Measurements from ENCODE around the gene ITM2B. TPM values are rescaled to one million over a fixed set of nuclear protein-coding genes. Genes with fewer than 3 reads are reported as not detected.

Gene ITM2B
- polyA plus RNA-seq, 3 donors from 2014 or later, result 850 to 1,055 (median 878) TPM

- H3K36me3 Mint-ChIP-seq, result peaks cover 6 to 34% (median 21%) of the 10 kb centered on the region in 3 donors
- no peaks in the 10 kb centered on the region for H3K27me3 Mint-ChIP-seq (ENCODE audit: low read depth in 3 of 3)
- peaks cover 48 to 83% of the 10 kb centered on the region in 2 donors for H3K4me1 Mint-ChIP-seq
- peak overlapping the region in 4 of 6 donors; percentile 5 to 82 (median 60) for H3K27ac Mint-ChIP-seq
- no peaks in the 10 kb centered on the region for H3K9me3 Mint-ChIP-seq
- DNase-seq, result no peak
- no peak overlapping the region for H3K4me3 Mint-ChIP-seq
These were observed 20.8 kb downstream of the ITM2B start for GRCh38 chr13:48253849-48254248.

GRCh38 chr13:48255090-48255489, 22.1 kb downstream of the ITM2B start:
- H3K36me3 Mint-ChIP-seq, result peaks cover 6 to 46% (median 27%) of the 10 kb centered on the region in 3 donors
- peak overlapping the region in 2 of 6 donors; percentile 32 to 60 for H3K27ac Mint-ChIP-seq
- H3K9me3 Mint-ChIP-seq, result no peaks in the 10 kb centered on the region
- no peak for DNase-seq
- H3K4me3 Mint-ChIP-seq, result no peak overlapping the region
- H3K27me3 Mint-ChIP-seq (ENCODE audit: low read depth in 3 of 3), result no peaks in the 10 kb centered on the region
- H3K4me1 Mint-ChIP-seq, result peaks cover 42 to 83% of the 10 kb centered on the region in 2 donors

- Mint-ChIP-seq H3K27ac (peak overlapping the region in 4 of 6 donors; percentile 23 to 62 (median 47)), H3K36me3 (peaks cover 6 to 50% (median 31%) of the 10 kb centered on the region in 3 donors), H3K9me3 (no peaks in the 10 kb centered on the region), H3K4me3 (no peak overlapping the region), H3K4me1 (peaks cover 37 to 76% of the 10 kb centered on the region in 2 donors), H3K27me3 (ENCODE audit: low read depth in 3 of 3) (no peaks in the 10 kb centered on the region)
- DNase-seq, result no peak
These were observed 22.9 kb downstream of the ITM2B start for GRCh38 chr13:48255954-48256353.

- no peak for DNase-seq
- H3K4me1 Mint-ChIP-seq, result peaks cover 25 to 65% of the 10 kb centered on the region in 2 donors
- no peaks in the 10 kb centered on the region for H3K27me3 Mint-ChIP-seq (ENCODE audit: low read depth in 3 of 3)
- no peak overlapping the region for H3K4me3 Mint-ChIP-seq
- peaks cover 17 to 64% (median 46%) of the 10 kb centered on the region in 3 donors for H3K36me3 Mint-ChIP-seq
- H3K9me3 Mint-ChIP-seq, result no peaks in the 10 kb centered on the region
- peak overlapping the region in 3 of 6 donors; percentile 16 to 54 (median 24) for H3K27ac Mint-ChIP-seq
These were observed 25.0 kb downstream of the ITM2B start for GRCh38 chr13:48258002-48258401.

DNA sequence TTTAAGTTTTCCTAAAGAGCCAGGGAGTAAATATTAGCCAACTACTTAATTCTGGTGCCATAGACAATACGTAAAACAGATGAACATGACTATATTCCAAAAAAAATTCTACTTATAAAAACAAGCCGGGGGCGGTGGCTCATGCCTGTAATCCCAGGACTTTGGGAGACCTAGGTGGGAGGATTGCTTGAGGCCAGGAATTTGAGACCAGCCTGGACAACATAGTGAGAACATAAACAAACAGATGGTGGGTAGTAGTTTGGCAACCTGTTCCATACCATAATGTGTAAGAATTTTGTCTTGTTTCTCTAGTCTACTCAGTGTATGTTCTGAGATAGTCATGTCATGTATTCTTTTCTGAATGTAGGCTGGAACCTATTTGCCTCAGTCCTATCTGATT, 25.4 kb downstream of the ITM2B start:
- peak overlapping the region in 2 of 6 donors; percentile 20 to 24 for H3K27ac Mint-ChIP-seq
- H3K9me3 Mint-ChIP-seq, result no peaks in the 10 kb centered on the region
- H3K27me3 Mint-ChIP-seq (ENCODE audit: low read depth in 3 of 3), result peaks cover 0 to 2% (median 0%) of the 10 kb centered on the region in 3 donors
- H3K4me3 Mint-ChIP-seq, result no peak overlapping the region
- H3K4me1 Mint-ChIP-seq, result peaks cover 27 to 64% of the 10 kb centered on the region in 2 donors
- peaks cover 17 to 66% (median 49%) of the 10 kb centered on the region in 3 donors for H3K36me3 Mint-ChIP-seq
- DNase-seq, result no peak

GRCh38 chr13:48260970-48261369, 28.0 kb downstream of the ITM2B start:
- peak overlapping the region in 2 of 6 donors; percentile 9 to 54 for H3K27ac Mint-ChIP-seq
- H3K4me1 Mint-ChIP-seq, result peaks cover 43 to 78% of the 10 kb centered on the region in 2 donors
- no peak for DNase-seq
- H3K9me3 Mint-ChIP-seq, result no peaks in the 10 kb centered on the region
- H3K4me3 Mint-ChIP-seq, result no peak overlapping the region
- H3K36me3 Mint-ChIP-seq, result peaks cover 22 to 62% (median 47%) of the 10 kb centered on the region in 3 donors
- H3K27me3 Mint-ChIP-seq (ENCODE audit: low read depth in 3 of 3), result peaks cover 0 to 2% (median 0%) of the 10 kb centered on the region in 3 donors

- no peak for DNase-seq
- H3K4me3 Mint-ChIP-seq, result no peak overlapping the region
- peaks cover 0 to 2% (median 0%) of the 10 kb centered on the region in 3 donors for H3K27me3 Mint-ChIP-seq (ENCODE audit: low read depth in 3 of 3)
- H3K36me3 Mint-ChIP-seq, result peaks cover 16 to 49% (median 33%) of the 10 kb centered on the region in 3 donors
- H3K9me3 Mint-ChIP-seq, result no peaks in the 10 kb centered on the region
- H3K27ac Mint-ChIP-seq, result peak overlapping the region in 4 of 6 donors; percentile 14 to 53 (median 35)
- H3K4me1 Mint-ChIP-seq, result peaks cover 40 to 79% of the 10 kb centered on the region in 2 donors
These were observed 30.2 kb downstream of the ITM2B start for GRCh38 chr13:48263196-48263595.

GRCh38 chr13:48264058-48264457, 31.1 kb downstream of the ITM2B start:
- Mint-ChIP-seq H3K9me3 (no peaks in the 10 kb centered on the region), H3K36me3 (peaks cover 16 to 44% (median 33%) of the 10 kb centered on the region in 3 donors), H3K27me3 (ENCODE audit: low read depth in 3 of 3) (peaks cover 0 to 2% (median 0%) of the 10 kb centered on the region in 3 donors), H3K27ac (peak overlapping the region in 5 of 6 donors; percentile 17 to 73 (median 65)), H3K4me1 (peaks cover 40 to 70% of the 10 kb centered on the region in 2 donors), H3K4me3 (no peak overlapping the region)
- DNase-seq, result no peak

GRCh38 chr13:48265217-48265815, 32.3 kb downstream of the ITM2B start:
- peak overlapping the region; percentile 49 to 94 (median 89) for H3K27ac Mint-ChIP-seq
- peaks cover 39 to 59% of the 10 kb centered on the region in 2 donors for H3K4me1 Mint-ChIP-seq
- no peaks in the 10 kb centered on the region for H3K9me3 Mint-ChIP-seq
- peaks cover 0 to 2% (median 0%) of the 10 kb centered on the region in 3 donors for H3K27me3 Mint-ChIP-seq (ENCODE audit: low read depth in 3 of 3)
- DNase-seq, result peak; percentile 22 to 30 (median 24)
- H3K36me3 Mint-ChIP-seq, result peaks cover 16 to 36% (median 27%) of the 10 kb centered on the region in 3 donors
- H3K4me3 Mint-ChIP-seq, result peak overlapping the region; percentile 38 to 73 (median 66)

- peak overlapping the region in 2 of 5 donors; percentile 3 for H3K4me3 Mint-ChIP-seq
- H3K4me1 Mint-ChIP-seq, result peaks cover 37 to 59% of the 10 kb centered on the region in 2 donors
- no peaks in the 10 kb centered on the region for H3K9me3 Mint-ChIP-seq
- no peak for DNase-seq
- peak overlapping the region; percentile 46 to 79 (median 58) for H3K27ac Mint-ChIP-seq
- H3K27me3 Mint-ChIP-seq (ENCODE audit: low read depth in 3 of 3), result peaks cover 0 to 2% (median 0%) of the 10 kb centered on the region in 3 donors
- H3K36me3 Mint-ChIP-seq, result peaks cover 15 to 30% (median 21%) of the 10 kb centered on the region in 3 donors
These were observed 33.1 kb downstream of the ITM2B start for GRCh38 chr13:48266150-48266549.

GRCh38 chr13:48266701-48267639, 34.0 kb downstream of the ITM2B start:
- H3K27me3 Mint-ChIP-seq (ENCODE audit: low read depth in 3 of 3), result peaks cover 0 to 2% (median 0%) of the 10 kb centered on the region in 3 donors
- peak overlapping the region in 5 of 6 donors; percentile 46 to 79 (median 61) for H3K27ac Mint-ChIP-seq
- H3K4me1 Mint-ChIP-seq, result peaks cover 37 to 59% of the 10 kb centered on the region in 2 donors
- peaks cover 12 to 28% (median 18%) of the 10 kb centered on the region in 3 donors for H3K36me3 Mint-ChIP-seq
- H3K4me3 Mint-ChIP-seq, result no peak overlapping the region
- DNase-seq, result no peak
- no peaks in the 10 kb centered on the region for H3K9me3 Mint-ChIP-seq

GRCh38 chr13:48268019-48268418, 35.0 kb downstream of the ITM2B start:
- DNase-seq, result no peak
- peaks cover 33 to 49% of the 10 kb centered on the region in 2 donors for H3K4me1 Mint-ChIP-seq
- H3K27ac Mint-ChIP-seq, result peak overlapping the region in 3 of 6 donors; percentile 44 to 48 (median 48)
- peaks cover 5 to 18% (median 7%) of the 10 kb centered on the region in 3 donors for H3K36me3 Mint-ChIP-seq
- H3K27me3 Mint-ChIP-seq (ENCODE audit: low read depth in 3 of 3), result peaks cover 0 to 2% (median 0%) of the 10 kb centered on the region in 3 donors
- H3K9me3 Mint-ChIP-seq, result no peaks in the 10 kb centered on the region
- H3K4me3 Mint-ChIP-seq, result no peak overlapping the region

- Mint-ChIP-seq H3K27ac (no peak overlapping the region), H3K36me3 (peaks cover 0 to 4% (median 0%) of the 10 kb centered on the region in 3 donors), H3K4me3 (no peak overlapping the region), H3K27me3 (ENCODE audit: low read depth in 3 of 3) (peaks cover 0 to 1% (median 0%) of the 10 kb centered on the region in 3 donors), H3K9me3 (no peaks in the 10 kb centered on the region), H3K4me1 (peaks cover 0 to 2% of the 10 kb centered on the region in 2 donors)
- DNase-seq, result no peak
These were observed 40.3 kb downstream of the ITM2B start for GRCh38 chr13:48273346-48273745.
